ENCODE data around the gene BABAM1.
A peak's percentile ranks its signal among the peaks of the same experiment; 100 is the strongest.

The BABAM1 gene

DNA sequence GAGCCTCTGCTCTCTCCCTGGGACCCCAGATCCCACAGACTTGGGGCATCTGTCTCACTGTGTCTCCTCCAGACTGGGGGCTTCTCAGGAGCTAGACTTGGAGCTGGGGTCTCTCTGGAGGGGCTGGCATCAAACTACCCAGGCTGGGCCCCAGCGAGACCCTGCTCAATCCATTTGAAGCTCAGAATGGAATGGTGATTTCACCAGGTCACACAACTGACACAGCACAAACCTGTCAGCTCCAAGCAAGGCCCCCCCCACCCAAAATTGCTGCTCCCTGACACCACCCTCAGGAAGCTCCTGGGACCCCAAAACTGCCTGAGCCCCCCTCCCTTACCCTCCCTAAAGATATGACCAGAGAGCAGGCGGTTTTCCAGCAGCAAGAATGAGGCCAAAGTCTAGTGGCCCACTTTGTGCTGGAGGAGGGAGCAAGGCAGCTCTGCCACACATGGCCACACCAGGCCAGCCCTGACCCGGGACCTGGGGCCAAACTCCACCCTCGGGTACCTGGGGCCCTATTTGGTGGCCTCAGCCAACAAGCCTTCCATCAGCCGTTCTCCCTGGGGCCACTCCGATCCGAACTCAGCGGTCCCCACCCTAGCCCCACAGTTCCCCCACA is 23.9 kb upstream of the BABAM1 start:
- no peak for DNase-seq (ENCODE audit: low read depth in 2 of 2)

DNA sequence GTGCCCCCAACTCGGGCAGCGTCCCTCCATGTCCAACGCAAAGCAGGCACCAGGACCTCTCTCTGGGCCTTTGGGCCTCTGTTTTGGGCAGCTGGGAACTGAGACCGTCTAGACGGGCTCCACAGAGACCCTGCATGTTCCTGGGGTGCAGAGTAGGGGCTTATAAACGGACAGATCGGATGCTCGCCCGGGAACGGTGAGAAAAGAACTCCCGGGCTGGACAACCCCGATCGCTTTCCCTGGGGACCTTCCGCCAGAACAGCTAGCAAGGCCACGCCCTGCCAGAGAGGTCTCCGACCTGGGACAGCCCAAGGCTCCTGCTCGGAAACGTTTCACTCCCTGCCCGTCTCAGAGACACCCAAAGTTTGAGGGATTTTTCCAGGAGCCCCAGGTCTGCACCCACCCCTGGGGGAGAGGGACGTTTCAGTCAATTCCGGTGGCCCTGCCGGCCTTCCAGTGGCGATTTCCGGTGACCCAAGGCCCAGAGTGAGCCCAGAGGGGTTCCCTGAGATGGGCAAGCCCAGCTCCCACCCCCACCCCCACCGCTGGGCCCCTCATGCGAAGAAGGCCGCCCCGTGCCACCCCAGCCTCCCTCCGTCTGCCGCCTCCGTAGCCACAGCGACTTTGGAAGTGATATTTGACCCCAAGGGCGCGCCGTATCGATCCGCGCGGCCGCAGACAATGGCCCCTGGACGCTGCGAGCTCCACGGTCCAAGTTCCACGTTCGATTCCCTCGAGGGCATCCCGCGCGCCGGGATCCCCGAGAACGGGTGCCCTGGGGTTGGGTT is 23.2 kb upstream of the BABAM1 start:
- no peak for DNase-seq (ENCODE audit: low read depth in 2 of 2)

- DNase-seq (ENCODE audit: low read depth in 2 of 2): no peak
These were observed 22.4 kb upstream of the BABAM1 start for GRCh38 chr19:17244618-17245534.

DNA sequence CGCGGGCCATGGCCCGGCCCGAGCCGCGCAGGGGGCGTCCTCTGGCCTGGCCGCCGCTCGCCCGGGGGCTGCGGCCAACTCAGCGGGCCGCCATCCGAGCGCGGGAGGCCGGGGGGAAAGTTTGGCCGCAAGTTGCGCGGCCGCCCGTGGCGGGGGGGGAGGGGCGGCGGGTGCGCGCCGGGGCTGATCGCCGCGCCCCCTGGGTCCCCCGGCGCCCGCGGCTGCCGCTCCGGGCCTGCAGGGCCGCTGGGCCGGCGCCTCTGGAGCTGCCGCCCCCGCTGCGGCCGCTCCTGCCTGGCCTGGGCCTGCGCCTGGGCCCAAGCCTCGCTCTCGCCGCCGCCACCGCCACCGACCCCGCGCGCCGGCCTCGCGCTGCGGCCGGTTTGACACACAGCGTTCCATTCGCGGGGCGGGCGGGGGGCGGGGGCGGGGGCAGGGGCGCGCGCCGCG is 21.7 kb upstream of the BABAM1 start, which contains the start of gene NR2F6:
Gene NR2F6, minus strand, starts transcription at position 385 of the 450 bp plus-strand sequence. CDS start 699 bp downstream, outside the sequence.
- DNase-seq (ENCODE audit: low read depth in 2 of 2): no peak

DNA sequence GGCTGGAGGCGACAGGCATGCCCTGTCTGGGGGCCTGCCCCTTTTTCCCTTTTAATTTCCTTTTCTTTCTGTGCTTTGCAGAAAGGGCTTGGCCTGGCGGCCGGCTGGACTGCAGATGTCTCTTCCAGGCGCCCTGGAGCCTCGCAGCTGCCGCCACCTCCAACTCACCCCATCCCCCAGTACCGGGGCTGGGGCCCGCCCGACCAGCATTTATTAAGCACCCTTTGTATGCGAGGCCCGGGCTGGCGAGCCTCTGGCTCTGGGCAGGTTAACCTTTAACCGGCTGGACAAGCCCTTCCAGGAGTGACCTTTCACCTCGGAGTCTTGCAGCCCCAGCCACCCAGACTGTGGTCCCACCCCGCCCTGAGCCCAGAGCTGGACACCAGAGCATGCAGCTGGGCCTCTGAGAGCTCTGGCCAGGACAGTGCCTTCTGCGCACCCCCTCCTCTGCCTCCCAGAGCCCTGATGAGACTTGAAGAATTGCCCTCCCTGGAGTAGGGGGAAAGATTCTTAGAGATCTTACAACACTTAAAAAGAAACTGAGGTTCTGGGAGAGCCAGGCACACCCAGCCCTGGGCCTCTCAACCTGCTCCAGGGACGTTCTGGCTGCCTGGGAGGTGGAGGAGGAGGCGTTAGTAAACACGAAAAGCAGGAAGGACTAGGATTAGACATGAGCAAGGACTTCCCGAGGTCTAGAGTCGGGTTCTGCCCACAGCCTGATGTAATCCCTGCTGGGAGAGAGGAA is 20.4 kb upstream of the BABAM1 start:
- DNase-seq (ENCODE audit: low read depth in 2 of 2): no peak

GRCh38 chr19:17248011-17248776 is 19.0 kb upstream of the BABAM1 start:
- no peak for DNase-seq (ENCODE audit: low read depth in 2 of 2)

DNA sequence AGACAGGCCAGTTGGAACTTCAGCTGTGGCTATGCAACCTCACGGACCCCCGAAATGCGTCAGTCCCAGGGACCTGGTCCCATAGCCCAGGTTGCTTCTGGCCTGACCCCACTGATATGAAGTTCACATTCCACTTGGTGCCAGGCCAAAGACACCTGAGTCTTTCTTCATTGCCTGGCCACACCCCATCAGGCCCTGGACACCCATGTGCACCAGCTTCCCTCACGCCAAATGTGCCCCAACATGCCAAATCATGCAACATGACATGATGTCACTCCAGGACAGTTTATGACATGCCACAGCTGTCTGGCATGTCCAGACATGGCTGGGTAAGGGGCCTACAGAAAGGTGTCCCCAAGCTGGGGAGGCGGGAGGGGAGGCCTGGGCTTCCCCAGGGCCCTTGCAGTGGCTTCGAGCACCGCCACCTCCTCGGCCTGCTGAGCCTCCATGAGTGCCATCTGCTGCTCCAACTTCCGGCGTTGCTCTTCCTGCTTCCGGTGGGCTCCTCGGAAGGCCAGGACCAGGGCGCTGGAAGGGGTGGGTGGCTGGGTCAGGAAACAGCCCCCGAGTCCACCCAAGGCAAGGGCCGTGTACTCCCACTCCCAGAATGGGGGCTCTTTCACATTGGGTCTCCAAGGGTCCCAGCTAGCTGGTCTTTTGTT is 17.2 kb upstream of the BABAM1 start:
- DNase-seq (ENCODE audit: low read depth in 2 of 2): no peak

DNA sequence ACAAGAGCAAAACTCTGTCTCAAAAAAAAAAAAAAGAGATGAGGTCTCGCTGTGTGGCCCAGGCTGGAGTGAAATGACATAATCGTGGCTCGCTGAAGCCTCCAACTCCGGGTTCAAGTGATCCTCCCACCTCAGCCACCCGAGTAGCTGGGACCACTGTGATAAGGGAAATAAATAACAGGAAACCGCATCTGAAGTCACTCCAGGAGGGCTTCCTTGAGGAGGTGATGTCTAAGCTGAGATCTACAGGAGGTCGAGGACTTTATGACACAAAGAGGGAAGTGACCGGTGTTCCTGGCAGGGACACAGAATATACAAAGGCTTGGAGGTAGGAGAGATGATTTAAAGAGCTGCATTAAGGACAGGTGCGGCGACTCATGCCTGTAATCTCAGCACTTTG is 12.6 kb upstream of the BABAM1 start:
- DNase-seq (ENCODE audit: low read depth in 2 of 2): no peak

- DNase-seq (ENCODE audit: low read depth in 2 of 2): no peak
These were observed 12.1 kb upstream of the BABAM1 start for GRCh38 chr19:17255150-17255621.

- no peak for DNase-seq (ENCODE audit: low read depth in 2 of 2)
These were observed 11.1 kb upstream of the BABAM1 start for GRCh38 chr19:17256130-17256529.

GRCh38 chr19:17259118-17259780 is 8.0 kb upstream of the BABAM1 start:
- no peak for DNase-seq (ENCODE audit: low read depth in 2 of 2)

DNA sequence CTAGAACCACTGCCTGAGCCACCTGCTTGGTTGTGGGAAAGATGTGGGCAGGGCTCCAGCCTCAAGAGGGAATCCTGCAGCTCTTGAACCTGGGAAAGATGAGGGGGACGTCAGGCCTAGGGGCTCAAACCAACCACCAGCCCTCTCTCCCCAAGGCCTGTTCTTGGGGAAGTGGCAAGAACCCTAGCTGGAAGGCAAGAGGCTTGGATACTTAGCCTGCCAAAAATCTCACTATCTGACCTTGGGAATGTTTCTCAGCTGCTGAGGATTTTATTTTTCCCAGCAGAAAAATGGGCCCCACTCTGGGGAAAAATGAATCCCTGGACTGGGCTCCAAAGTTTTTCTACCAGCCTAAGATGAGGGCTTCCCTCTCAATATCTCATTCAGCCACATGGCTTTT is 7.3 kb upstream of the BABAM1 start:
- no peak for DNase-seq (ENCODE audit: low read depth in 2 of 2)

DNA sequence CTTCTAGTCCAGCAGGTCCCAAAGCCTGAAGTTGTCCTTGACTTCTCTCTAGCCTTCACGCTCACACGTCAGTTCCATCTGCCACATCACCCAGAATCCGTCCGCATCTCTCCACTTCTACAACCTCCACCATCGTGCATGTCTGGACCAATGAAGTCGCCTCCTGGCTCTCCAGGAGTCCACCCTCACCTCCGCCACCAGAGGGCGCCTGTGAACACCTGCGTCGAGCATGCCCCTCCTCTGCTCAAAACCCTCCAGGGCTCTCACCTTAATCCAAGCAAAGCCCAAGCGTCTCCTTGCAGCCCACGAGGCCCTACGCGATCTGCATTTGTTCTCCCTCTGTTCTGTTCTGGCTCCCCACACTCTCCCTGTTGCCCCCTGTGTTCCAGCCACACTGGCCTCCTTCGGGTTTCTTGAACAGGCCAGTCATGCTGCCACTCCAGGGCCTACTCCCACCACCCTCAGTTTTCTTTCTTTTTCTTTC is 6.4 kb upstream of the BABAM1 start:
- DNase-seq (ENCODE audit: low read depth in 2 of 2): peak; percentile 88 to 89

DNA sequence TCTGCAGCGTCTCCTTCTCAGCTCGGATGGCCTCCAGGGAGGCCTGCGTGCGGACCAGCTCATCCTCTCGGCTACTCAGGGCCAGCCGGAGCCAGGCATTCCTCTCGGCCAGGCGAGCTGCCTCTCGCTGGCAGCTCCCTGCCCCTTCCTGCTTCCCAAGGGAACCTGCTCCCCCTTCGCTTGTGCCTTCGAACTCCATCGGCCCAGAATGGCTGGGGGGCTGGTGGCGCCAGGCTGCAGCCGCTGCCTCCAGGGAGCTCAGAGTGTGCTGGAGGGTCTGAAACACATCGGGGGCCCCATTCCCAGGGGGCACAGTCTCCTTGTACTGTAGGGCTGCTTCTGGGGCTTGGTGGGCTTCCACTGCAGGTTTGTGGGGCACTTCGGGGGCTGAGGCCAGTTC is 4.7 kb upstream of the BABAM1 start:
- no peak for DNase-seq (ENCODE audit: low read depth in 2 of 2)

DNA sequence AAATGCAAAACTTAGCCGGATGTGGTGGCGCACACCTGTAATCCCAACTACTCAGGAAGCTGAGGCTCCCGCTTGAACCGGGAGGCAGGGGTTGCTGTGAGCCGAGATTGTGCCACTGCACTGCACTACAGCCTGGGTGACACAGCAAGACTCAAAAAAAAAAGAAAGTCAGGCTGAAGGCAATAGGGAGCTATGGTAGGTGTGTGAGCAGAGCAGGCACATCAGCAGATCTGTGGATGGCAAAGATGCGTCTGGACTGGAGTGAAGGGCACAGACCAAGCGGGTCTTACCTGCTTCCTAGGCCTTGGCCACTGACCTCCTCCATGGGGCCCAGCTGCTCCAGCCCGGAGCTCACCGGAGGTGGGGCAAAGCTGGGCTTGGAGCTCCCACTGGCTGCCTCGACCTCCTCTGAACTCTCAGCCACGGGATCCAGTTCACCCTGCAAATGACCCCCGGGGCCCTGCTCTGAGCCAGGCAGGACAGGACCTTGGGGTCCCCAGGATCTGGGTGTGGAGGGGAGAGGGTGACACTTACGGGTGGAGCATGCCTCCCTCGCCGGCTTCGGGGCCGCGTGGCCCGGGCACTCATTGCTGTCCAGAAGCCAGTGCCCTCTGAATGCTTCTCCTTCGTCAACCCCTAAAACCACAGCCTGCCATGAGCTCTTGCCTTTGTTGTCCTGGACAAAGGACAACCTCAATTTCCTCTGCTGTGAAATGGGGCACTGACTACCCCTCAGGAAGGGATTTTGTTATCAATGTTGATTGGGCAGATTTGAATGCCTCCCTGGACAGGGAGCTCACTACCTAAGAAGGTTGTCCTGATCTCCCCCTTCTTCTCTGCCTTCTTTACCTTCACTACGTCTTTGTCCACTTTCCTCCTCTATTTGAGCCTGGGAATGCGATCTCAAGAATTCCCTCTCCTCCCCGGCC is 3.3 kb upstream of the BABAM1 start:
- no peak for DNase-seq (ENCODE audit: low read depth in 2 of 2)

GRCh38 chr19:17264641-17264979 is 2.6 kb upstream of the BABAM1 start, which contains the start of gene USHBP1:
USHBP1 (minus strand) TSS chr19:17264745; CDS start chr19:17264299, 446 bp downstream.
- no peak for DNase-seq (ENCODE audit: low read depth in 2 of 2)

- DNase-seq (ENCODE audit: low read depth in 2 of 2): no peak
These were observed 1.2 kb upstream of the BABAM1 start for GRCh38 chr19:17266026-17266425.

- DNase-seq (ENCODE audit: low read depth in 2 of 2): no peak
These were observed 661 bp upstream of the BABAM1 start for GRCh38 chr19:17266589-17266974.
